ENCODE measurements around the gene LCE1E.

LCE1E gene

DNA sequence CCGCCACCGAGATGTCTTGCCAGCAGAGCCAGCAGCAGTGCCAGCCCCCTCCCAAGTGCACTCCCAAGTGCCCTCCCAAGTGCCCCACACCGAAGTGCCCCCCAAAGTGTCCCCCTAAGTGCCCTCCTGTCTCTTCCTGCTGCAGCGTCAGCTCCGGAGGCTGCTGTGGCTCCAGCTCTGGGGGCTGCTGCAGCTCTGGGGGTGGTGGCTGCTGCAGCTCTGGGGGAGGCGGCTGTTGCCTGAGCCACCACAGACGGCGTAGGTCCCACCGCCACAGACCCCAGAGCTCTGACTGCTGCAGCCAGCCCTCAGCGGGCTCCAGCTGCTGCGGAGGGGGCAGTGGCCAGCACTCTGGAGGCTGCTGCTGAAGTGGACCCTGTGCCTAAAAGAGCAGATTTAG lies 9.7 kb upstream of the LCE1E start:
- Histone ChIP-seq H3K27ac (no peak overlapping the region), H3K4me3 (no peak overlapping the region)

DNA sequence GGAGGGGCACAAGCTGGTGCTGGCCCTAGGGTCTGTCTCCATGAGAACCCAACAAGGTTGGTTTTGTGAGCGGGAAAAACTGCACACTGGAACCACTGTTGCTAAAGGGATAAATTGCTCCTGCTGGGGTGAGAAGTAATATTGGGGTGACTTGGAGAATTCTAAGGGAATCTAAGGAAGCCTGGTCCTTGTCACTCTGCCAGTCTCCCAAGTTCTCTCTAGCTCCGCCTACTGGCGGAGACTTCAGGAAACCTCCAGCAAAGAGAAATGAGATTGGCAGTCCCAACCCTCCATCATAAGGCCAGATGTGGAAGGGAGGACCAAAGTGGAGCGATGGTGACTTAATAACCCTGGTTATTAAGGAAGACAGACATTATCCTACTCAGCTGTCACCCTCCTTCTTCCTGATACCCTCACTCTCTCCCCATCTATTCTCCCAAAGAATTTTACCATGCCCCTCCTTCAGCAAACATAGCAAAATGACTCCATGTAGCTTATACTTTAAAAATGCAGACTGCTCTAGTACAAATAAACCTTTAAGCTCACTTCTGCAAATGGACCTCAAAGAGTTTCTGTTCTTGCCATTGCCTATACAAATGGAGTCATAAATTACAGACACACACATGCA lies 8.4 kb upstream of the LCE1E start:
- H3K27ac ChIP-seq = no peak overlapping the region

DNA sequence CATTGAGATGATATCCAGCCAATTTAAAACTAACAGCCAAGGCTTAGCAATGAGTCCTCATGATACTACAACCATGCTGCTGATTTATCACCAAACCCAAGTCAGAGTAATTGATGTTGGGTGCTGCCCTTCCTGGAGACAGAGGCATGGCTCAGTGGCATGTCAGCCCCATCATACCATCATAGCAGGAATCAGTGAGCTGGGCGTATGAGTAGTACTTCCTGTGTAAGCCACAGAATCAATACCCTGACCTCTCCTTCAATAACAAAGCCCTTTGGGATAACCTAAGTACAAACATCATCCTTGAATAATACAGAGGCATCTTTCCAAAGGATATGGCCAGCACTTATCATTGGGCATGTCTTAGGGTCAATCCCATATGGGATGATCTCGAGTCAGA lies 3.0 kb upstream of the LCE1E start:
- Histone ChIP-seq H3K4me3 (no peak overlapping the region), H3K27ac (no peak overlapping the region)

More for the DNA sequence above, 8.4 kb upstream of the LCE1E start:
- H3K4me3 ChIP-seq = no peak overlapping the region

DNA sequence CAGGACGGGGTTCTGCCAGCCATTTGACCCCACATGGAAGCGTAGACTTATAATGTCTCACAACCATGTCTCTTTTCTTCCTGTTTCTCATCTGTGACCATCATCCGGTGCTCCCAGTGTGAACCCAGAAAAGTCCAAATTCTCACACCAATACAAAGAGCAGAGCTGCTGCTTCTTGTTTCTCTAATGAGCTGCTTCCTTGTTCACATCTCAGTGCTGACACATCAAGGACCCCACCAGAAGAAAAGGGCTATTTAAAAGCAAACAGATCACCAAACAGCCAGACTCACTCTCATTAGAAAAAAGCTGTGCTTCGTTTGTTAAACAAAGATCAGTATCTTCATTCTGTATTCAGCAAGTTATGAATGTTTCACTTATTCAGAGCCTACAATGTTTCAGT lies 9.6 kb downstream of the LCE1E start:
- no peak overlapping the region for H3K27ac ChIP-seq

DNA sequence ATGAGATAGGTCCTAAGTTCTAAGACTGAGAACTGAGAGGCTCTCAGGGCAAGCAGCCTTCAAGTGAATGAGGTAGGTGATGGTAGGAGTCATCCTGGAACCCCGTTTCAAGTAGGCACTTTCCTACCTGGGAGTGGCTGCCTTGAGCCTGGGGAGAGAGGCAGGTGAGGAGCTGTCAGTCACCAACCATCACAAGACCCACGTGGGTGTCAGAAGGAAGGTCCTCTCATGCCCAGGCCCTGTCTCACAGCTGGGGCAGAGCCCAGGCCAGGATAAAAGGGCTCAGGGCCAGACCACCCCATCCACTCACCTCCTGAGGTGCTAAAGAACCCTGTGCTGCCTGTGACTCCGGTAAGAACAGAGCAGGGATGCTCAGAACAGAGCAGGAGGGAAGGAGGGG lies 10.4 kb downstream of the LCE1E start, which contains the start of gene LCE1D:
Gene LCE1D (plus strand): TSS at position 301 of the 400 bp plus-strand sequence. CDS start 1,074 bp downstream, outside the sequence.
- Histone ChIP-seq H3K27ac (no peak within 1 kb of the TSS), H3K4me3 (no peak within 1 kb of the TSS)

More for the DNA sequence above, 9.6 kb downstream of the LCE1E start:
- no peak overlapping the region for H3K4me3 ChIP-seq

DNA sequence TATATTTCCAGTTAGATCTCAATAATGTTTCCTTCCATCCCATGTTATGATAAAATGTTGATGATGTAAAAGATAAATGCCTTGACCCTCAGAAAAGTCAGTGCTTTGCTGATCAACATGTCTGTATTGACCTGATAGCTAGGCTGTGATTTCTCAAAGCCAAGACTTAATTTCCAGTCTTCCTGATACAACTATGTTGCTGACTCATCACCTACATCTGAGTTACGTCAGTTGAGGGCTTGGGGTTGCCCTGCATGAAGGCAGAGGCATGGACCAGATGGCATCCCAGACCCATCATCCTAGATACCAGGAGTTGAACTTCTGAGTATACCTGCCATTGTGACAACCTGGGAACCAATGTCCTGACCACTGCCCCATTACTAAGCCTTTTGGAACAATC lies 15.3 kb downstream of the LCE1E start:
- H3K4me3 ChIP-seq = no peak overlapping the region
- no peak overlapping the region for H3K27ac ChIP-seq

DNA sequence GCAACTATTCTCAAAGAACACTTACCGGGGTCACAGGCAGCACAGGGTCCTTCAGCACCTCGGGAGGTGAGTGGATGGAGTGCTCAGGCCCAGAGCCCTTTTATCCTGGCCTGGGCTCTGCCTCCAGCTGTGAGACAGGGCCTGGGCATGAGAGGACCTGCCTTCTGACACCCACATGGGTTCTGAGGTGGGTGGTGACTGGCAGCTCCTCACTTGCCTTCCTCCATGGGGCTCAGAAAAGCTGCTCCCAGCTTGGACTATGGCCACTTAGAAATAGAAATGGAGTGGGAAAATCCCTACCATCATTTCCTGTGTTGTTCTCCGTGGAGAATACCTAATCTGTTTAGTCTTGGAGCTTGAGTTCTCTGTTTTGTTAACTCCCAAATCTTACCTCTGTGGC lies 20.5 kb downstream of the LCE1E start, which contains the start of gene LCE1C:
Gene LCE1C (minus strand): TSS at position 76 of the 400 bp plus-strand sequence. CDS start 1,173 bp downstream, outside the sequence.
- Histone ChIP-seq H3K27ac (peak within 1 kb of the TSS in 4 of 21 experiments; percentile 11 to 70 (median 52)), H3K4me3 (no peak within 1 kb of the TSS)

DNA sequence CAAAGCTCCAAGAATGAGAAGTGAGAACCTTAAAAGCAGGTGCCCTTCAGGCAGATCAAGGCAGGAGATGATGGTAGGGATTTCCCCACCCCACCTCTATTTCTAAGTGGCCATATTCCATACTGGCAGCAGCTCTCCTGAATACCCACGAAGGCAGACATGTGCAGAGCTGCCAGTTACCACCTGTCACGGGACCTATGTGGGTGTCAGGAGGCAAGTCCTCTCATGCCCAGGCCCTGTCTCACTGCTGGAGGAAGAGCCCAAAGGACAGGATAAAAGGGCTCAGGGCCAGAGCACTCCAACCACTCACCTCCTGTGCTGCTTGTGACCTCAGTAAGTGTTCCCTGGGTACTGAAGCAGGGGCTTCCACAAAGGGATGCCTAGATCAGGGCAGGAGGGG lies 25.0 kb downstream of the LCE1E start:
- Histone ChIP-seq H3K4me3 (no peak overlapping the region), H3K27ac (no peak overlapping the region)

DNA sequence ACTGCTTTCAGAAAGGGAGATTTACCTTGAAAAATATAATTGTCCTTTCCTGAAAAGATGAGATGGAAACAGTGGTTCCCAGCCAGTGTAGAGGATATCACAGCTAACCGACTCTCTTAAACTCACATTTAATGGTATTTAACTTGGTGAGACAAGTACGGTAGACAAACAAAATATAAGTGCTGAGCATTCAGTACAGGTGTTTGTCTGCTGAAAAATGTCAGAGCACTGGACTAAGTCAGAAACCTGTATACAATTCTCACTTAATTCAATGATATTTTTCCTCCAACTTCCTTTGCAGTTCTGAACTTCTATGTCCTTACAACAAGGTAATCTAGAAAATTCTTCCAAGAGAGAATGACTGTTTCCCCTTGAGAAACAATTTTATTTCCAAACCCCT lies 25.6 kb downstream of the LCE1E start, which contains the start of gene LCE1B:
Gene LCE1B (plus strand): TSS at position 301 of the 400 bp plus-strand sequence. CDS start 476 bp downstream, outside the sequence.
- Histone ChIP-seq H3K27ac (no peak within 1 kb of the TSS), H3K4me3 (no peak within 1 kb of the TSS)

DNA sequence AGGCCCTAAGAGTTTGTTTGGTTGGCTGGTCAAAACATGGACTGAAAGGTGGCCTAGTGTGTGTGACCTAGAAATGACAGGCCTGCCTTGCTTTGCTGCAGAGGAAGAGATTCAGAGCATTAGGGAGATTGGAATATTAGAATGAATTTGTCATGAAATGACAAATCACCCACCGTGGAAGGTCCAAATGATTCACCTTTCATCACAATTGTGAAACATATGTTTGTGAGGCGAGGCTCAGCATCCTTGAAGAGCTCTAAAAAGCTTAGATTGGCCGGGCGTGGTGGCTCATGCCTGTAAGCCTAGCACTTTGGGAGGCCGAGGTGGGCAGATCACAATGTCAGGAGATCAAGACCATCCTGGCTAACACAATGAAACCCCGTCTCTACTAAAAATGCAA lies 31.3 kb downstream of the LCE1E start:
- Histone ChIP-seq H3K4me3 (no peak overlapping the region), H3K27ac (no peak overlapping the region)

DNA sequence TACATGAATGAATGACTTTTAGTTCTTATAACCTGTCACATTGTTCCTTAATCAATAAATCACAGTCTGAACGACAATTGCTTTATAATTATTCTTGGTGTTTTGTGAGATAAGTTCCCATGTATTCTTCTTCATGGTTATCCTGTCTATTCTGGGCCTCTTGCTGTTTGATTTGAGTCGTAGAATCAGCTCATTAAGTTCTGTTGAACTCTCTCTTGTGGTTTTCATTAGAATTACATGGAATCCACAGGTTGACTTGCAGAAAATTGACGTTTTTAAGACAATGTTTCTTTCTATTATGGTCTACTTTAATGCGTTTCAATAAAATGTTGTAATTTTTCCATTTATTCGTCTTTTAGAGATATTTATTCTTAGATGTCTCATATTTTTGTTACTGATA lies 37.2 kb downstream of the LCE1E start:
- Histone ChIP-seq H3K27ac (no peak overlapping the region), H3K4me3 (no peak overlapping the region)

DNA sequence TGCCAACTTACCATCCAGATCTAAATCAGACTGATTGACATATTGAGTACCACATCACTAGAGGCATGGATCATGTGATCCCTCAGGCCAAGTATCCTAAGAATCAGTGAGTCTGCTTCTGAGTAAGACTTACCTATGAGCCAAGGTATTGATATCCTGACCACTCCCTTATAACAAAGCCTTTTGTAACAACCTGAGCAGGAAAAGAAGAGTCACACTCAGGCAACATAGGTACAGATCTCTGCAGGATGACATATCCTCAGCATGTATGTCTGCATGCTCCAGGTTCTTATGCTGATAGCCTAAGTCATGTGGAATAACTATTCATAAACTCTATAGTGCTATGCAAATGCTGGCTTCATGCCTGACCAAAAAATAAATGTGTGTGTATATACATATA lies 38.9 kb downstream of the LCE1E start:
- no peak overlapping the region for H3K4me3 ChIP-seq

DNA sequence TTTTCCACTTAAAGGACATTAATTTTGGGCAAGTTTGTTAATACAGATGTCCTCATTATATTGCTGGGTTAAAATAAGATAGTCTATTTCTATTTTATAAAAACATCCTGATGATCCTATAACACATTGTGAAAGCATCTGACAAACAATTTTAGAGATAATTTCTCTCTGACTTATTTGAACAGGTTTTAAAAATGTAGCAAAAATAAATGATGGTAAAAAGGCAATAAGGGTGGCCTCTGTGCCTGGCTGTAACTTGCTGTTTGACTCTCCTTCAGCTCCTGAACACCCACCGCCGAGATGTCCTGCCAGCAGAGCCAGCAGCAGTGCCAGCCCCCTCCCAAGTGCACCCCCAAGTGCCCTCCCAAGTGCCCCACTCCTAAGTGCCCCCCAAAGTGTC lies 41.1 kb downstream of the LCE1E start, which contains the start of gene LCE1A:
Gene LCE1A (plus strand): TSS at position 301 of the 400 bp plus-strand sequence. CDS start 0 bp downstream, at position 301.
- H3K4me3 ChIP-seq = no peak within 1 kb of the TSS
- no peak within 1 kb of the TSS for H3K27ac ChIP-seq

More for the DNA sequence above, 38.9 kb downstream of the LCE1E start:
- no peak overlapping the region for H3K27ac ChIP-seq

DNA sequence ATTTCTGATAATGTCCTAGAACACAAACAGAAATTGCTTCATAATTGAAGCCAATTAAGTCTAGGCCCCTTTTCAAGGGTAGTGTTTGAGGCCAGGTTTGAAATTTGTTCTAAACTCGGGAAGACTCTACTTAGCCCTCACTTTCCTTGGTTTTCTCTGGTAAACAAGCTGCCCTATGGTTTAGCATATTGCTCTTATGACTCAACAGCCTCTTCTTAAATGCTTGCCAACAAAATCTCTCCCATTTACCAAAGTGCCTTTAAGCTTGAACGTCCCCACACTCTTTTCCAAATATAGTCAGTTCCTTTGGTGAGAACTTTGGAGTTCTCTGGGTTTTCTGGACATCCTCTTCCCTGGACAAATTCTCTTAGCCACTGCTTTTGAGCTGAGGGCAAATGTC lies 50.8 kb downstream of the LCE1E start:
- no peak overlapping the region for H3K27ac ChIP-seq
- H3K4me3 ChIP-seq = no peak overlapping the region

Measured in skin epidermis (tissue), 12 donors.